Effector CD8-positive, alpha-beta T cell (primary cell): ENCODE measurements around the gene ST7.
"Not testable (repeated sequence)": the region's sequence is repeated elsewhere in the genome, so short reads cannot be mapped to it uniquely, and the experiment has no call there.

Experiments used
- DNase-seq: peaks from one replicate; lab custom pipeline; 2025; lab: John Stamatoyannopoulos, UW

The ST7 gene

DNA sequence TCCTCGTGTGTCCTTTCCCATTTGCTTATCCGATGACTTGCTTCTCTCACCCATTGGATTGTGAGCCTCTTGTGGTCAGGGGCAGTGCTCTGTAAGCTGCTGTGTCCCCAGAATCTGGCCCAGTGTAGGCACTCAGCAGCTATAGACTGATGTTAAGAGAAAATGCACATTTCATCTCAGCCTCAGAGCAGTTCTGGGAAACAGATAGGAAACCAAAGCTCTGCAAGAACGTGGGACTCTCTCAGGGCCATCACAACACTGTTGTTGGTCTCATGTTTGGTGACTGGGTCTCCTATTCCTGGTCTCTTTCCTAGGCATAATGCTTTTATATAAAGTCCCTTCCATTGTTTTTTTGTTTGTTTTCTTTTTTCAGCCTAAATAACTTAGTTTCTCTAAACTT lies 141.2 kb downstream of the ST7 start:
- DNase-seq: no peak

DNA sequence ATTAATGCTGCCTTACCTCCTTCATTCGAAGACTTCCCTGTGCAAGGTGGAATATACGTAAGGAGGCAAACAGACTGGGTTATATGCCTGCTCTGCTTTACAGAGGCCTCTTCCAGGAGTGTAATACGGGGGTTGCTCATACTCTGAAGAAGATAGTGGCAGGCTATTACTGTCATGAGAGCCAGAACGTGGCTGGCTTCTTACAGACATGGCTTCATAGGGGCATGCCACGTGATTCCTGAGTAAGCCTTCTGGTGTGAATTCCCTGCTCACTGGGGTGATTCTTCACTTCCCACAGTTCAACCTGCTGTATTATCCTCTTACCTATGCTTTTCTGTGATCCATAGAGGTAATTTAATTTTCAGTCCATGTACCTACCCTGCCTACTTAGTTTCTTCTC lies 141.8 kb downstream of the ST7 start:
- DNase-seq: no peak

DNA sequence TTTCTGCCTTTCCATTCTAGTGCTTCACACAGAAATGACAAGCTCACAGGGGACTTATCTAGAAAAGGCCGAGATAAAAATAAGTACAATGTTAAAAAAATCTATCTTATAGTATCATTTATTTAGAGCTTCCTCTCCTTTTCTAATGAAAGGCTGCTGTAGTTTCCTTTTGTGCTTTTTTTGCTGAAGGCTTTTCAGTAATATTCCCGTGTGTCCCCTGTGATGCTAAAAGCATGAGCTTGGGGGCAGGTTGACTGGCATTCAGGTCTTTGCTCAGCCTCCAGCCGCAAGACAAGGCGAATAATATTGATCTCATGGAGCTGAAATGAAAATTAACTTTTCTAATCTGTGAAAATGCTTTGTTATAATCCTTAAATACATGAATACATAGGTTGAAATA lies 143.0 kb downstream of the ST7 start:
- no peak for DNase-seq

DNA sequence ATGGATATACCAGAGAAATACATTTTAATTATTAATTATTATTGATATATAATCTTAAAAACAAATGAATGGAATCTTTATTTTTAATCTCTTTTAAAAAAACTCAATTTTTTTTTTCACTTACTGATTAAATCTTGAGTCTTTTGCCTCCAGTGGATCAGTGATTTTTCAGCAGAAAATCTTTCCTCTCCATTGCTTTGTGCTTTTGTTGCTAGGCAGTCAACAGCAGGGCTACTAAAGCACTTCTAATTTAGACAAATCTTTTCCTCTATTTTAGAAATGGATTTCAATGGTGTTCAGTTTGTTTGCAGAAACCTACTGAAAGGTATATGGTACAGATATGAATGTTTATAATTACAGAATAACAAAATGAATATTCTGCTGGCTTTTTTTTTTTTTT lies 143.6 kb downstream of the ST7 start:
- DNase-seq: no peak

DNA sequence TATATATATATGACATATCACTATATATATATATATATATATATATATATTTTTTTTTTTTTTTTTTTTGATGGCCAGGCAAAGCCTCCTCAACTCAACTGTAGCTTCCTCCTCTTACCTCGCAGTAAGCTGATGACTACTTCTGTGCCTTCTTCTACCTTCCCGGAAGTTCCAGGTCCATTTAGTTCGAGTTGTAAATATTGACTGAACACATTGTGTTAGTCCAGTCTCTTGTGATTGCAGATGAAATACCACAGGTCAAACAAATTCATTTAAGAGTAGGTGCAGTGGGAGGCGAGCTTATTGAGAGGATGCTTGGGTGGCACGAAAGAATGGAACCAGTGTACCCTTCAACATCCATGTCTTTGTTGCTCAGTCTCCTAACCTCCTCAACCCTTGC lies 144.6 kb downstream of the ST7 start:
- DNase-seq: no peak

DNA sequence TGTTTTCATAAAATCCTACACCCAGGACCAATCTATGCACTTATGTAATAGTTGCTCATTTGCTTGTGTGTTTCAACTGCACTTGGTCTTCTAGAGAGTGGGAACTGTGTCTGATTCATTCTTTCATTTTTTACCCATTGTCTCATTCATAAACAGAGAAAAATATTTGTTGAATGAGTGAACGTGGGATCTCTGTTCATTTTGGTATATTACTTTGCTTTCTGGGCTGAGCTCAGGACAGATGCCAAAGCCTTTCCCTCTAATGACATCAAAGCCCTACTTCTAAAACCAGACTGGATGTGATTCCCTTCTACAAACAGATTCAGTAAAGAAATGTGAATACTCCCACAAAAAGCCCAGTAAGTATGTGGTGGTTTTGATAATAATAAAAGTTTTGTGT lies 145.2 kb downstream of the ST7 start:
- DNase-seq: no peak

DNA sequence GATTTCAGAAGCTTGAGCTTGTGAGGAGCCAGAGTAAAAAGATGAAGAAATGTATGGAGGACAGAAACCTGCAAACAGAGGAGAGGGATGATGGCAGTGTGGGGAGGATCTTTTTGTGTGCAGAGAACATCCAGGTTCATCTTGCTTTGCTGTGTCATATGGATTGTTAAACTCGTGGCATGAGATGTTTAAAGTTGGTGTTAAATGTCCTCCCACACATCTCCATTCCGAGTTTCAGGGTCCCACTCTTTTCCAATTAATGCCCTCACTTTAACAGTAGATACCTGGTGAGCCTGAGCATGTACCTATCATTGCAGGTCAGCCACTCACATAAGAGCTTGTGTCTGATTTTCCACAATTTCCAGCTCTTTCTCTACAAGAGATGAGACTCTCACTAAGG lies 147.7 kb downstream of the ST7 start:
- DNase-seq: no peak

DNA sequence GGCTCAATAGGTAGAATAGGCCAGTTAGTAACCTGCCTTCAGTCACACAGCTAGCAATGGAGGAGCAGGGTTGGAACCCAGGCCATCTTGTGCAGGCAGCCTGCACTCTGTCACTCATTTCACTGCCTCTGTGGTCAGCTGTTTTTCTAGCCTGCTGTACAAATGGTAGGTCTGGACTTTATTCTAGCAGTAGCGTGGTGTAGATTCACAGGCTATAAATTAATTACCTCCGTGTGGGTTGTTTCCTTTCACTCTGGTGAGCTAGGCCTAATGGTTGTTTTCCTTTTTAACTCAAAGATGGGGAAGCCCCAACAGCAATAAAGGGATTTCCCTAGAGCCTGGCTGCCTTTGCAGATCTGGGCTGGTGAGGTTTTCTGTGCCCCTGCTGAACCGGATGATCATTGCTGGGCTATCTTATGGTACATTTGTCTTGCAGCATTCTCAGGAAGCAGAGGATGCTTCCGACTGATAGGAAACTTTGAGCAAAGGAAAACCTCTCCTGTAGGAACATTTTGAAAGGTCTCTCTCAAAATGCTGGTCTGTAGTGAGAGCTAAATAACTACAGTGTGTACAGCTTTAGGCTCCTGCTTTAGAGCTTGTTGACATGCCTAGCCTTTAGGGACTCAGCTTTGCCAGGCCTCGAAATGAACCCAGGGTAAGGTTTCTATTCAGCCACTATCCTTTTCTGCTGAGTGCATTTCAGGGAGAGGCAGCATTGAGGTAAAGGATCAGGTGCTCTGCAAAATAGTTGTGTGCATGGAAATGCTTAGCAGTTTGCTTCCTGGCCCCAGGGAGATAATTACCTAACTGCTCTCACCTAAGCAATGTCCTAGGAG lies 157.4 kb downstream of the ST7 start:
- DNase-seq: peak; percentile 1

DNA sequence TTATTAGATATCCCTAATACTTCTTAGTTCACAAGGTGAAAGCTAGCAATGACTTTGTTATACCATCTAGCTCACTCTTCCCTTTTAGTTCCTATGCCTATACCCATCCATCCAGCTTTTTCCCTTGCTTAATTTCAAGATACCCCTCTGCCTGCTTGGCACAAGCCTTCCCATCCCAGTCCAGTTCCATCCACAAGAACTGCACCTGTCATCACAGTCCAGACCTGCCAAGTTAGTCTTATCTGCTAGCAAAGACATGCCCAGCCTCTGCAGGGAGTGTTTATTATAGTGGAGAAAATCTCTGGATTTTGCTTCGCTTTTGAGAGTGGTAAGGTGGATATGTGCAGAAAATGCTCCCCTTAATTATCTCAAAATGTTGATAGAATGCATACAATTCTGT lies 158.2 kb downstream of the ST7 start:
- no peak for DNase-seq

DNA sequence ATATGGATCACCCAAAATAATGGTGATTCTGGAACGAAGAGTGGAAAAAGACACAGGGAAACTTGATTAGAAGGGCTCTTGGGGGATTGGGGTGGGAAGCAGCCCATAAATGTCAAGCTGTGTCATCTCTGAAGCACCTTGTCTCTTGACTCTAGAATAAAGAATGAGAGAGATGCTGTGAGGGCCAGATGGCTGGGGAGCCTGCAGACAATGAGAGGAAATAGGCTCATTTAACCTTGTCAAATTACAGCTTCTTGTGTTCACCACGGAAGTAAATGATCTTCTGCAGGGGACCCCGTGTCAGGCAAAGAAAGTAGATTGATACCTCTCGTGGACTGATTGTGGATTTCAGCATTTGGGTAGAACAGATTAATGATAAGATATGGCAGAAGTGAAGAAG lies 159.3 kb downstream of the ST7 start:
- DNase-seq: no peak

DNA sequence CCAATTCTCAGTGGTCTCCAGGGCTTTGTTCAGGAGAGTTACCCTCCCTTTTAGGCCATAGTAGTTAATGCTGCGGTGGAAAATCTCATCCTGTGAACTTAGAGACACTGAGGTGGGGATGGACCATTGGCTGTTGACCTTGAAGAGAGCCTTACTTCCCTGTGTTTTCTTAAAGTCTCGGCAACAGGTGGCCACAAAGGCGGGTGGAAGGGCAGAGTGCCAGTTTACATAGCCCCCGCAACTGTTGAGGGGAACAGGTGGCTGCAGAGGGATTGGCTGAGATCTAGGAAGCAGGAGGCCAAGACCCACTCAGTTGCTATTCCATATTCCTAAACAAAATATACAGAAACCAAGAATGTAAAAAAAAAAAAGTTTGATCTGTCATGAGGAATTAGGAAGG lies 160.6 kb downstream of the ST7 start:
- no peak for DNase-seq

DNA sequence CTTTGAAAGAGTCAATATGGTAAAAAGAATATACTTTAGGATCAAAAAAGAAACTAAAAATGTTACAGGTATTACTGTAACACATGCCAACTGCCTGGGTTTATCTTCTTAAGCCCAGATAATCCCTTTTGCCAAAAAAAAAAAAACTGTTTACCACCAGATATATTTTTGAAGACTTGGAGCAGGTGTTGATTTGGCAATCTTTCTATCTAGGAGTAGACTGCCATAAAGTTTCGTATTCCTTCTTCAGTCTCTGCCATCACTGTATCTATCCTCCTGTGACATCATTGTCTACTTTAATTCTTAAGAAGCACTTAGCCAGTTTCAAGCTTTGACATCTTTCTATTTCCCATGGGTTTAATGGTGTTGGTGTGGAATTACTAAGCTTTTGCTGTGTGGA lies 161.0 kb downstream of the ST7 start:
- no peak for DNase-seq

DNA sequence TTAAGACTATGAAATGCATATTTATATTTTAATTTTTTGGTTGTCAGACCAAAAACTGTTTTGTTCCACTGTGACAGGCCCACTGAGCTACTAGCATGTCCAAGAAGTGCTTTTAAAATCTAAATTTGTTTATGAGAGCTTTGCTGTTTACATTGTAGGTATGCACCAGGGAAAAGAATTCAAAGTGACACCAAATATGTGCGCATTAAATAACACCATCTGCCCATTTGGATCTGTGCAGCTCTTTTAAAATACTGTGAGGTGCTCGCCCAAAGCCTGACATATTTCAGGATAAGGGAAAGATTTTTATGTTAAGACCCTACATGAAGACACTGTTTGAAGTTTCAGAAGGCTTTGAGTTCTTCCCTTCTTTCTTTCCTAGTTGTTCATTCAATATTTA lies 162.9 kb downstream of the ST7 start:
- no peak for DNase-seq

DNA sequence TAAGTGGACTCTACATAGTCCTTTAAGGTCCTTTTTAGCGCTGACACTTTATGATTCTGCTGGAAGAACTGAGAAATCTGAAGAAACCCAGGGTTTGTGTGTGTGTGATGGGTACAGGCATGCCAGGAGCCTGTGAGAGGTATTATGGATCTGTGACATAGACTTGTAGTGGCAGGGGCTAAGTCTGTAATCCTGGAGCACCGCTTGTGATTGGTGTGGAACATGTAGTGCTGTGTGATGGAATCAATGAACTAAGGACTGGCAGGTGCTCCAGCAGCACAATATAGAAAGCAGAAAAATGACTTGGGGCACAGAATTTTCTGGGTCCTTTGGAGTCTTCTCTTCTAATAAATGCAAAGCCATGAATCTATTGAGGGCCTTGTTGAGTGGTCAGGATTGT lies 163.9 kb downstream of the ST7 start:
- DNase-seq: no peak

DNA sequence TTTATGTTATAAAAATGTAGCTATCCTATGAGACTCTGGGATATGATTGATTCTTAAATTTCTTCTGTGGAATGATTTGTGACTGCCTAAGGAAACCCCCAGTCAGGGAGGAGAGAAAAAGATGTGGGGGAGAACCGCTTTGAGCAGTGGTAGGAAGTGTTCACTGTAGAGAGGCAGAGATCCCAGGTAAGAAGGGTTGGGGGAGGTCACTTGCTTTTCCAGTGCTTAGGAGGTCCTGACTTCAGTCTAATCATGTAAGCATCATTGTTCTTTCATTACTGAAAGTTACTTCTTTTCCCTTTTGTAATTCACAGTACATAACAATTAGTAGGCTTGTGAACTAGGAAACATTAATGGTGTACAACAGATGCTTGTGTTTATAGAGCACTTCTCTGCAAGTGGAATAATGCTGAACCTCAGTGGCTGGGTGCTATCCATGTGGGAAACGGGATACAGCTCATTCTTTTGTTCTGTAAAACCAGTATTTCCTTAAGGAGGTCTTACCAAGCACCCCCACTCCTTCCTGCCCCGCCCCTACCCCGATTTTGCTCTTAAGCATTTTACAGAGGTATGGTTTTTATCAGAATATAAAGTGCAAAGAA lies 165.4 kb downstream of the ST7 start:
- DNase-seq: no peak

DNA sequence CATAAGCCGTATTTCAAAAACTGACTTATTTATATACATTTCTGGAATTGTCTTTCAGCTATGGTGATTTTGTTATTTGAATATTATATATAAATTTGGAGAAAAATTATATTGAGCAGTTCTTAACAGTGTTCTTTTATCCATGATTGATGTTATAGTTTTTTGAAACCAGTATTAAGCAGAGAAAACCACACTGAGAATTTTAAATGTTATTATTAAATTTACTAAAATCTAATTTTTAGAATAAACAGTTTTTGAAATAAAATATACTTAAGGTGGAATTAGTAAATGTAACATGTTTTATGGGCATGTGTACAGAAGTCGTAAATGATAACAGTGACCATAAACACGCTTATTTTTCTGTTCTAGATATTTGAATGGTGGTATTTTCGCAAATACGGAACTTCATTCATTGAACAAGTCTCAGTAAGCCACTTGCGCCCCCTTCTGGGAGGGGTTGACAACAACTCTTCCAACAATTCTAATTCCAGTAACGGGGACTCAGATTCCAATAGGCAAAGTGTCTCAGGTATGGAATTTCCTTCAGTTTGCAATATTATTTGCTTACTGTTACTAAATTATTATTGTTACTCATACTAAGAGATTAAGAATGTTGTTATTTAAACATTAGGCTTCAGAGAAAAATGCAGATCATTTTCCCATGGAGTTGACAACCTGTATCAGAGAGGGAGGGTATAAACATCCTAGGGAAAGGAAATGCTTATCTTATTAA lies 166.1 kb downstream of the ST7 start:
- peak; percentile 71 for DNase-seq

DNA sequence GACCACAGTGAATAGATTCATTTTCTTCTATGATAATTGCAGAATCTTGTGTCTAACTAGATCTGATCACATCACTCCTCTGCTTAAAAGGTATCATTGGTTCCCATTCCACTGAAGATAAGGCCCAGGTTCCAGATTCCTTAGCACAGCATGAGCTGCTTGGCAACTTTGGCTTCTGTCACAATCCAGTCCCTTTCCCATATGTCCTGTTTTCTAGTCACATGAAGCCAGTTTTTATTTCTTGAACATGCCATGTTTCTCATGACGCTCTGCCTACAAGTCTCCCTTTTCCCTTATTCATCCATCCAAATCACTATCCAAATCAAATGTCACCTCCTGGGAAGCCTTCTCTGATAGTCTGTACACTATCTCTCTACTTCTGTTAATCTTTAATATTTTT lies 167.0 kb downstream of the ST7 start:
- DNase-seq: not testable (repeated sequence)

DNA sequence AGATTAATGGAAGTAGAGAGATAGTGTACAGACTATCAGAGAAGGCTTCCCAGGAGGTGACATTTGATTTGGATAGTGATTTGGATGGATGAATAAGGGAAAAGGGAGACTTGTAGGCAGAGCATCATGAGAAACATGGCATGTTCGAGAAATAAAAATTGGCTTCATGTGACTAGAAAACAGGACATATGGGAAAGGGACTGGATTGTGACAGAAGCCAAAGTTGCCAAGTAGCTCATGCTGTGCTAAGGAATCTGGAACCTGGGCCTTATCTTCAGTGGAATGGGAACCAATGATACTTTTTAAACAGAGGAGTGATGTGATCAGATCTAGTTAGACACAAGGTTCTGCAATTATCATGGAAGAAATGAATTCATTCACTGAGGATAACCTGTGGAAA lies 168.7 kb downstream of the ST7 start:
- not testable (repeated sequence) for DNase-seq

DNA sequence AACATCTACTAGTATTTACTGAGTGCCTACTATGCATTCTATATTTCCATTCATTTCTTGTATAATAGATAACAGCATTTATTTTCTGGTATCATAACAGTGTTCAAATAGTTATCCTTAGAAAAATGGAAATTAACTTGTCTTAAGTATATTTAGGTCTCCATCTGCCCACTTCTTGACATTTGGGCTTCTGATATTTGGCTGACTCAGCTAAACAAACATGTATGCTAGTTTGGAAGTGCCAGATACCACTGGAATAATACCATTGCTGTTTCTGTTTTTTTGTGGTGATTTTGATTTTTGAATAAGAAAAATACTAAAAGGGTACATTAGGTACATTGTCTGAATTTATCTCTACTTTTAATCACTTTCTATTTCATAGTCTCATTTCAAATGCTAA lies 169.2 kb downstream of the ST7 start:
- no peak for DNase-seq

DNA sequence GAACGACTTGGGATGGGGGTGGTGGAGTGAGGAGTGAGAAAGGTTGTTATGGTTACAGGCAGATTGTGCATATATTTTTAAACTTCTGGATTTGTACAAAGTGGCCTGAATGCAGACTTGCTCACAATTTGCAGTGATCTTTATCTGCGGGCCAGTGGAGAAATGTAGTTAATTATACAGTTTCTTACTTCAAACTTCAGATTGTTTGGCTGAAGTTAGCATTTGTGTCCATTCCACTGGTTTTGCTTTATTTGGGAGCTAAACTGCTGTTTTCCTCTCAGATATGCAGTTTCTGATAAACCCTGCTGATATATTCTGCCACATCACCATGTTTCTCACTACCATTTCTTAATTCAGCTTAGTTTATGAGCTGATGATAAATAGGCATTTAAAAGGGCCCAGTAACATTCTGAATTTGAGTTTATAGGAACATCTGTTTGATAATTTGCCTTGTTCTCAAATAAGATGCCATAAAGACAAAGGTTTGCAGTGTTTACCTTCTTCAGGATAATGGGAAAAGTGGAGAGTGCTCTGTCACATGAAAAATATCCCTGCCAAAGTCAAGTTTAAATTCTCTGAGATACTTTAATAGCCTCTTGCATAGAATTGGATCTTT lies 170.1 kb downstream of the ST7 start:
- DNase-seq: no peak

DNA sequence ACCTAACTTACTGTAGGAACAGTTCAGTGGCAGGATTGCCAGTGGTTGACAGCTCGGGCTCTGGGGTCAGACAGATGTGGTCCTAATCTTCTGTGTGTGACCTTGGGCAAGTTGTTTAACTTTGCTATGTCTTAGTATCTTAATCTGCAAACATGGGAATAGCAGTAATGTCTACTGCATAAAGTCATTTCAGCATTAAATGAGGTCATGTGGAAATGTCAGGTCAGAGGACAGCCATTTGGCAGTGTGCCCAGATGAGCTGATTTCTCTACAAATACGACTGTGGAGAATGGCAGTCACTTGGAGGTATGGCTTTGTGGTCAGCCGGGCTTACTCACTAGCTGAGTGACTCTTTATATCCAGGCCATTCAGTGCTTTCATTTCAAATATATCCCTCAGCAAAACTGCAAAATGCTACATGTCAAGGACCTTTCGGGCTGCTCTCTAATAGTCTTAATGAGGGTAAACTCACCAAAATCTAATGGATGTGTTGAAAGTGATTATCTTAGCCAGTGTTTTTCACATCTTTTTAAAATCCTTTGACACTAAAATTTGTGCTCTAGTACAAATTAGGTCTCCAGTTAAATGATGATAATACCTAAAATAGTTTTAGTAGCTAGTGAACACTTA lies 171.4 kb downstream of the ST7 start:
- DNase-seq: no peak

DNA sequence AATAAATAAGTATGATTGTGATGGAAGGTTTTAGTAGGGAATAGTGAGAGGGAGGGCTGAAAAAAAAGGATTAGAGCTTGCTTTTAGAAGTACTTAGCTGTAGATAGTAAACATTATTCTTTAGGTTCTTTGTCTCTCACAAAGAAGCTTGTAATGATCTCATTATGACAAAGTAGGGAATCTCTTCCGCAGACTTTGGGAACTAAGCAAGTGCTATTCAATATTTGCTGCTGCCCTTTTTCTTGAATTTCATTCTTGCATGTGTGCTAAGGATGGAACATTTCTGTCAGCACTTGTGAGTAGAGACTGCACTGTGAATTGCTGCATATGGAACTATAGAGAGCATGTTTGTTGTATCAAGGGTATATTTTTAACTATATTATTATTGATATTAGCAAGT lies 173.4 kb downstream of the ST7 start:
- DNase-seq: no peak
